ENCODE data around the gene SLC24A3.
A peak's percentile ranks its signal among the peaks of the same experiment; 100 is the strongest.

The SLC24A3 gene

GRCh38 chr20:19495905-19496703 lies 283.7 kb downstream of the SLC24A3 start:
- DNase-seq, result no peak

GRCh38 chr20:19497064-19497463 lies 284.6 kb downstream of the SLC24A3 start:
- DNase-seq, result no peak

- DNase-seq, result no peak
These were observed 286.3 kb downstream of the SLC24A3 start for GRCh38 chr20:19498756-19499155.

- no peak for DNase-seq
These were observed 289.2 kb downstream of the SLC24A3 start for GRCh38 chr20:19501476-19502115.

- DNase-seq, result no peak
These were observed 289.7 kb downstream of the SLC24A3 start for GRCh38 chr20:19502169-19502568.

GRCh38 chr20:19504251-19504650 lies 291.8 kb downstream of the SLC24A3 start:
- no peak for DNase-seq

- DNase-seq, result no peak
These were observed 293.6 kb downstream of the SLC24A3 start for GRCh38 chr20:19506021-19506420.

- DNase-seq, result peak in 11 of 51 donors; percentile 1 to 40 (median 13)
These were observed 296.0 kb downstream of the SLC24A3 start for GRCh38 chr20:19508449-19508848.

GRCh38 chr20:19510611-19511010 lies 298.2 kb downstream of the SLC24A3 start:
- no peak for DNase-seq

- no peak for DNase-seq
These were observed 299.5 kb downstream of the SLC24A3 start for GRCh38 chr20:19511931-19512330.

- DNase-seq, result no peak
These were observed 300.6 kb downstream of the SLC24A3 start for GRCh38 chr20:19512886-19513677.

- DNase-seq, result no peak
These were observed 302.6 kb downstream of the SLC24A3 start for GRCh38 chr20:19515074-19515473.

- DNase-seq, result no peak
These were observed 307.0 kb downstream of the SLC24A3 start for GRCh38 chr20:19519466-19519865.

- no peak for DNase-seq
These were observed 307.8 kb downstream of the SLC24A3 start for GRCh38 chr20:19520261-19520660.

- peak in 3 of 51 donors; percentile 1 to 5 (median 3) for DNase-seq
These were observed 309.8 kb downstream of the SLC24A3 start for GRCh38 chr20:19522071-19522801.

GRCh38 chr20:19522836-19523590 lies 310.6 kb downstream of the SLC24A3 start:
- DNase-seq, result no peak

- no peak for DNase-seq
These were observed 312.2 kb downstream of the SLC24A3 start for GRCh38 chr20:19524691-19525090.

- no peak for DNase-seq
These were observed 315.1 kb downstream of the SLC24A3 start for GRCh38 chr20:19527509-19527908.

GRCh38 chr20:19528286-19529030 lies 316.0 kb downstream of the SLC24A3 start:
- no peak for DNase-seq

GRCh38 chr20:19530006-19530405 lies 317.6 kb downstream of the SLC24A3 start:
- DNase-seq, result no peak

Data from hypothalamus (tissue), 51 donors.